ENCODE measurements around the gene CACNB4.

The CACNB4 gene

DNA sequence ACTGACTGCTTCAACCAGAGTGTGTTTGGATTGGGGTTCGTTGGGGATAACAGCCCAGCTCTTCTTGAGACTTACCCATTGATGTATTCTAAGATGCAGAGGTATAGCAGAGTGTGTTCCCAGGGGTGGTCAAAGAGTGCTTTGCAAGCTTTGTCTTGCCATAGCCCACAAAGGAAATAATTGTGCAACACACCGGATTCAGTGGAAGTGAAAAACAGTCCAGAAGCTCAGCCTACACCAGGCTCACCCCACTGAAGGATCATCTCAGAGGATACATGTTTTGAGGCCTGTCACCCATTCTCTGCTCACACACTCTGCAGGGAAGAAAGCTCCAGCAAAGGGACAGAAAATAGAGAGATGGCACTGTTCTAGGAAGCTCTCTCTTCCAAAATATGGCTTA lies 9.6 kb downstream of the CACNB4 start:
- no peak for DNase-seq (ENCODE audit: low read depth in 1 of 2, low spot score in 1 of 2)

DNA sequence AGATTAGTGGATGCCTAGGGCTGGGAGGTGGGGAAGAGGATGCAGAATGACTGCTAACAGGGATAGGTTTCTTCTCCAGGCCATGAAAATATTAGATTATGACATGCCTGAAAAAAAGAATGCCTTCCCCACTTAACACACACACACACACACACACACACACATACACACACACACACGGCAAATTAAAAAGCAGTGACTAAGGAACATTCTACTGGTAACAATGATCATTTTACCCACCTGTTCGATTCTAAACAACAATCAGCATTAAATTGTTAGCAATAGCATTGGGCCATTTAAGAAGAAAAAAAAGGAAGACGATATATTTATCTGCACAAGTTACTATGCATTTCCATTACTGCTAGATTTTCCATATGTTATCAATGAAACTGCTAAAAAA lies 10.8 kb downstream of the CACNB4 start:
- no peak for DNase-seq (ENCODE audit: low read depth in 1 of 2, low spot score in 1 of 2)

DNA sequence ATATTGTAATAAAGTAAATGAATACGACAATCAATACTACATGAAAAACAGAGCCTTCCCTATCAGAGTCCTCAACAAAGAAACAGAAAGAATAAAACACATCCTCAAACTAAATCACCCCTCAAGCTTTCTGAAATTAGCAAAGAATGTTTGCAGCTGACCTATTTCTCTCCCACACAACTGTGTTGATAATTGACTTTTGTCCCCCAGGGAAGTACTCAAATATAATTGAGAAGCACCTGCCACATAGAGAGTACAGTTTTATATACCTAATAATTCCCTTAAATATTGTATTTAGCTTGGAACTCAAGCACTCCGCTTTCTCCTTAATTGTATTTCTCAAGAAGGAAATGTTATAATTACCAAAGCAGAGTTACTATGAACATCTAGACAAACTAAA lies 12.6 kb downstream of the CACNB4 start:
- no peak for DNase-seq (ENCODE audit: low read depth in 1 of 2, low spot score in 1 of 2)

- no peak for DNase-seq (ENCODE audit: low read depth in 1 of 2, low spot score in 1 of 2)
Observed at GRCh38 chr2:152084076-152084475, 14.8 kb downstream of the CACNB4 start.

DNA sequence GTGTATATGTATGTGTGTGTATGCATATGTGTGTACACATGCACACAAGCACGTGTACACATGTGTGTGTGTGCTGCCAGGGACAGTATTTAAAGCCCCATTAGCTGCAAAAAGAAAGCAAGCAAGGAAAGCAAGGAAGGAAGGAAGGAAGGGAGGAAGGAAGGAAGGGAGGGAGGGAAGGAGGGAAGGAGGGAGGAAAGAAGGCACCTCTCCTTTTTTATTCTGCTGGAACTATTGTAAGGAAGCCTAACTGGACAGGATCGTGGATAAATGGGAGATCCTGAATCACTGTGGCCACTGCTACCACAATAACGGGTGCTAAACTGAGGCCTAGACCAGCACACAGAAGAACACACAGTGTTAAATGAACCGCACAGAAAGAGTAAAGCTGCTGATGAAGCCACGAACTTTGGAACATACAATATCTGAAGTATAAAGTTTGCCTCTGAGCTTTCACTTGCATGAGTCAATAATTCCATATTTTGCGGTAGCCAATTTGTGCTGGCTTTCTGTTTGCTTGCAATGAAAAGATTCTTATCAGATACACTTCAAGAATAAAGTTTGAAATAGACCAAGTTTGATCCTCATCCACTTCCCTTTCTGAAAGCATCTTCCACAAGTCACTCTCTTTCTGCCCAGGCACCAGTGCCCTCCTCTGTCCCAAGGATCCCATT lies 15.5 kb downstream of the CACNB4 start:
- no peak for DNase-seq (ENCODE audit: low read depth in 1 of 2, low spot score in 1 of 2)

GRCh38 chr2:152078662-152079061 lies 20.2 kb downstream of the CACNB4 start:
- DNase-seq (ENCODE audit: low read depth in 1 of 2, low spot score in 1 of 2), result no peak

GRCh38 chr2:152078023-152078422 lies 20.8 kb downstream of the CACNB4 start:
- DNase-seq (ENCODE audit: low read depth in 1 of 2, low spot score in 1 of 2), result no peak

- DNase-seq (ENCODE audit: low read depth in 1 of 2, low spot score in 1 of 2), result no peak
Observed at GRCh38 chr2:152075461-152076050, 23.3 kb downstream of the CACNB4 start.

DNA sequence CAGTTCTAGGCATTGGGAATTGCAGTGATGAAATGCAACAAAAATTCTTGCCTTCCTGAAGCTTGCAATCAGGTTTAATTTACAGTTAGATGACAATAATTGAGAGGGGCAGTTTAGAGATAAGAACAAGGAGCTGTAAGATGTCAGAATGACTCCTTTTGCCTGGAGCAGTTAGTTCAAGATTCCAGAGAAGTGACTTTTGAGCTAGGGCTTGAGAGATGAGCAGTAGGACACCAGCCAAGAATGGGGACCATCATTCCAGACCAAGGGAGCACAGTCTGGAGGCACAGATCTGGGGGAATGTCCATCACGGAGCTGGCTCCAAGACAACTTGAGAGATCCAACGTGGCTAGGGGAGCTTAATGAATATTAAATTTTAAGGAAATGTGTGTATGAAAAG lies 26.8 kb downstream of the CACNB4 start:
- DNase-seq (ENCODE audit: low read depth in 1 of 2, low spot score in 1 of 2), result no peak

DNA sequence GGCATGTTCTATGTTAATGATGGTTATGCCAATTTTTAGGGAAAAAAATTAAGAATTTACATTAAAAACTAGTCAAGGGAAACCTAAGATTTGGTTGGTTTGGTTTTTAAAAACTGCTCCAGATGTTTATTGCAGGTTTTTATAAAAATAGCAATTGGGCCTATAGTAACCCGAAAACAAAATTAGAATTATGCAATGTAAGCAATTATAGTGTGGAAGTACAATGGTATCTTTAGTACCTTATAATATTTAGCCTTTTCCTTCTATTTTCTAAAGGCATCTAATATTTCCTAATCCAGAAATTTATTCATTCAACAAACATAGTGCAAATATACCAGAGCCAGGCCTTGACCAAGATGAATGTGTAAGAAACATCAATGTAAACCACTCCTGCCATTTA lies 27.3 kb downstream of the CACNB4 start:
- no peak for DNase-seq (ENCODE audit: low read depth in 1 of 2, low spot score in 1 of 2)

- no peak for DNase-seq (ENCODE audit: low read depth in 1 of 2, low spot score in 1 of 2)
Observed at GRCh38 chr2:152071092-152071491, 27.8 kb downstream of the CACNB4 start.

- no peak for DNase-seq (ENCODE audit: low read depth in 1 of 2, low spot score in 1 of 2)
Observed at GRCh38 chr2:152068226-152068625, 30.6 kb downstream of the CACNB4 start.

DNA sequence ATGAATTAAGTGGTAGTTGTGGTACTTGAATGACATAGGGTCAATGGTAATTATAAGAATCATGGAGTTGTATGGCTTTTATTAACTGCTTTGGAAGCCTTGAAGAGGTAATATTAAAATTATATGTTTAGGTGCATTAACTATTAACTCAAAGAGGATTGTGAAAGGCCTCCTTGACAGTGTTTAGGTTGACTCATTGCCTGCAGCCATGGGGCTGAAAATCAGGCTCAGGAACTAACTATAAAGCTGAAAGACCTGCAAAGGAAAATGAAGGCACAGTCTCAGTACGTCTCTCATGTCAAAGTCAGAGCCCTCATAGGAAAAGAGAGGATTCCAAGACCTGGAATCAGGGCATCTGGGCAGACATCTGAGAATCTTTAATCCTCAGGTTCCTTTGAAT lies 31.0 kb downstream of the CACNB4 start:
- DNase-seq (ENCODE audit: low read depth in 1 of 2, low spot score in 1 of 2), result no peak

DNA sequence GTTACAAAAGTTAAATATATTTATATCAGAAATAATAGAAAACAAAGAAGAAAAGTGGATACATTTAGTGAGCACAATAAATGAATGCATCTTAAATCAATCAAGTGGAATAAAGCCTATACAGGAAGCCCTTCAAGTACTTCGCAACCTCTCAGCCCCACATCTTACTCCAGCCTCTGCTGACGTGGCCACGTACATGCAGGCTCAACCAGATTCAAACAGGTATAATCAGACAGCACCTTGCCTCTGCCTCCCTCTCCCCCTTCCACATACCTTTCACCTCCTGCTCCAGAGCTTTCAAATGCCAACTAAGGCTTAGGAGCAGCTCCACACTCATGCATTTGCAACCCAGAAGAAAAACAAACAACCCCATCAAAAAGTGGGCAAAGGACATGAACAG lies 32.9 kb downstream of the CACNB4 start:
- no peak for DNase-seq (ENCODE audit: low read depth in 1 of 2, low spot score in 1 of 2)

DNA sequence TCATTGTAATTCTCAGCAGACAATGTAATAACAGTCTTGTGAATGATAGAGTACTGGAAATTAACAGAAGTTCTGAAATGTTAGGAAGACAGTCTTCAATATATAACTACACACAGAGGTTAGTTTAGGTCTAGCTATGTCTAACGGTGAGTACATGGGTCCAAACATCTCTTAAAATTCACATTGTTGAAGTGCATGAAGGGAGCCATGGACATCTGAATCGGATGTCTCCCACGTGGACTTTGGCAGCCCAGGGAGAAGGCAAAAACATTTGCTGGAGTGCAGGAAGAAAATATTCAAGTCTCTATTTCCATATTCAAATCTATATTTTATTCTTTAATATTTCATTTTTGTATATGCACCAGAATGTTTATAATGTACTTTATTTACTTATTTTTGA lies 34.8 kb downstream of the CACNB4 start:
- DNase-seq (ENCODE audit: low read depth in 1 of 2, low spot score in 1 of 2), result no peak

DNA sequence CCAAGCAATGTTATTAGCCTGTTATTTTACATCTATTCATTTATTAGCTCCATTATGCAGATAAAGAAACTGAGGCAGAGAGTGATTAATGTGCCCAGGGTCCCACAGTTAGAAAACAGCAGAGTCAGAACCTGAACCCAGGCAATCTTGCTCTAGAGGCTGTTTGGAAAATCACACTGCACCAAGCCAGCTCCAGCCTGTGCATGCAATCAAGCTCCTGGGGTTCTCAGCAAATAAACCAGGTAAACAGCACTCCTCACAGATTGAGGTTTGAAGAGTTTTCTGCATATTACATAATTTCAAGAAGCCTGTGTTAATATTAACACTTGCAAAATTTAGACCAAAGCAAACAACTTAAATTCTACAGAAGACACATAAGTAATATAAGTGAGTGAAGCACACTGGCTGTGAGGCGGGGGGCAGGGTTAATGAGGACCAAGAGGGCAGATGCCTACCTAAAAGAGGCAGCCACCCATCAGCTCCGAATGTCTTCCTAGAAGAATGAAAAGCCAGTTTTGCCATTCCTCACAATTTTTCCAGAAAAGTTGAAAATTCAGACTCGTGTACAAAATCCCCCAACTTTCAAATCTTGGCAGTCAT lies 35.4 kb downstream of the CACNB4 start:
- DNase-seq (ENCODE audit: low read depth in 1 of 2, low spot score in 1 of 2), result no peak

- no peak for DNase-seq (ENCODE audit: low read depth in 1 of 2, low spot score in 1 of 2)
Observed at GRCh38 chr2:152062125-152063091, 36.4 kb downstream of the CACNB4 start.

GRCh38 chr2:152061383-152061782 lies 37.5 kb downstream of the CACNB4 start:
- no peak for DNase-seq (ENCODE audit: low read depth in 1 of 2, low spot score in 1 of 2)

DNA sequence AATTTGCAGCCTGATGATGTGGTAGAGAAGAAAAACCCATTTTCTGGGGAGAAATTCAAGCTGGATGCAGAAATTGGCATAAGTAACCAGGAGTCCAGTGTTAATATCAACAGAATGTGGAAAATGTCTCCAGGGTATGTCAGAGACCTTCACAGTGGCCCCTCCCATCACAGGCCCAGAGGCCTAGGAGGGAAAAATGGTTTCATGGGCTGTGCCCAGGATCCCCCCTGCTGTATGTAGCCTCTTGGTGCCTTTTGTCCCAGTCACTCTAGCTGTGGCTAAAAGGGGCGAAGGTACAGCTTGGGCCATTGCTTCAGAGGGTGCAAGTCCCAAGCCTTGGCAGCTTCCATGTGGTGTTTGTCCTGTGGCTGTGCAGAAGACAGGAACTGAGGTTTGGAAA lies 40.2 kb downstream of the CACNB4 start:
- no peak for DNase-seq (ENCODE audit: low read depth in 1 of 2, low spot score in 1 of 2)

GRCh38 chr2:152056418-152056817 lies 42.4 kb downstream of the CACNB4 start:
- DNase-seq (ENCODE audit: low read depth in 1 of 2, low spot score in 1 of 2), result no peak

DNA sequence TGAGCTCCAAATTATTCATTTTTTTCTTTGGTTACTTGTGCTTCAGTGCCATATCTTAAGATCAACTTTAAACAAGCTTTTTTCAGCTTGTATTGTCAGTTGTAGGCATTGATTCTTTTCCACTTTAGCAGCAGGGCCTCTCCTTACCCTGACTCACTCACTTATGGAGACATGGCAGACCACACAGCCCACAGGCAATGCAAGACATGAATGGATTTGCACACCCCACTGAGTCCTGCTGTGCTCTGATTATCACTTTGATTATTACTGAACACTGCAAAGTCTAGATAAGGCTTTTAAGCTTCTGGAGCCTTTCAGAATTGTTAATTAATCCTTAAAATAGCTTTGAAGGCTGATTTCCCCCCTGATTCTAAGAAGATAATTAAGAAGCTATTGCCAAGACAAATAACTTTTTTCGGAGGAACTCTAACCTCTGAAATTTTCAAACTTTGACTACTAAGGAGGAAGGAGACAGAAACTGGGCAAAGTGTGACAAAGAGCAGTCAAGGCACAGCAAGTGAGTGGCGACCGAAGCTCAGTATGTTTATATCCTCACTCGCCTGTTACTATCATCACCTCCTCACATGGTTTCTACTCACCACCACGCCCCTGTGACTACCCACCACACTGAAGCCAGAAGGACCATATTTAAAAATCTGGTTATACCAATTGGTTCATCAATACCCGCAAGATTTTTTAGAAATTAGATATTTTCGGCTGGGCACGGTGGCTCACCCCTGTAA lies 43.3 kb downstream of the CACNB4 start:
- no peak for DNase-seq (ENCODE audit: low read depth in 1 of 2, low spot score in 1 of 2)

Measured in activated CD4-positive, alpha-beta T cell treated with anti-CD3 and anti-CD28 coated beads, Interleukin-2, amount 50 U/mL, for 24 hours (primary cell).